ENCODE results near the gene PTPRN2.
"Not testable (repeated sequence)": the region's sequence is repeated elsewhere in the genome, so short reads cannot be mapped to it uniquely, and the experiment has no call there.

Gene PTPRN2

GRCh38 chr7:157932498-157933218 lies 655.0 kb downstream of the PTPRN2 start:
- no peak for DNase-seq (ENCODE audit: low read depth in 2 of 2)

DNA sequence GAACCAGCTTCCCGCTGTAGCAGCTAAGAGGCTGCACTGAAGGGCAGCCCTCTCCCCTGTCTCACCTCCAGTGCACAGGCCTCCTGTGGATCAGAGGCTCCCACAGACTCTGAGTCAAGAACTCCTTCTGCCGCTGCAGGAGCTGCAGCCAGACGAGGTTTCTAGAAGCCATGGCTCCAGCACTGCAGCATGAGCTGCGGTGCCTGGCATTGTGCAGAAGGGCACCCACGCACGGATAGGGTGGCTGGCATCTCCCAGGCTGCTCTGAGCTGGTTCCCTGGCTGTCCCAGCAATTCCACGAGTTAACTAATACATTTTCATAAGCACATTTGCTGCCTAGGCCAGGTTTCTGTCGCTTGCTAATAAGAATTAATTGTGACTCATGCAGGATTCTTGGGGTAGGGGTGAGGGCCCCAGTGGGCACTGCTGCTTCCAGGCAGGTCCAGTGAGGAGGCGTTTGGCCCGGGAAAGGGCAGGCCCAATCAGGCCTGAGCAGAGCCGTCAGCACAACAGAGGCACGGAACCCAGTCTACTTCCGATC lies 656.6 kb downstream of the PTPRN2 start:
- DNase-seq (ENCODE audit: low read depth in 2 of 2), result no peak

GRCh38 chr7:157930441-157930840 lies 657.2 kb downstream of the PTPRN2 start:
- DNase-seq (ENCODE audit: low read depth in 2 of 2), result no peak

DNA sequence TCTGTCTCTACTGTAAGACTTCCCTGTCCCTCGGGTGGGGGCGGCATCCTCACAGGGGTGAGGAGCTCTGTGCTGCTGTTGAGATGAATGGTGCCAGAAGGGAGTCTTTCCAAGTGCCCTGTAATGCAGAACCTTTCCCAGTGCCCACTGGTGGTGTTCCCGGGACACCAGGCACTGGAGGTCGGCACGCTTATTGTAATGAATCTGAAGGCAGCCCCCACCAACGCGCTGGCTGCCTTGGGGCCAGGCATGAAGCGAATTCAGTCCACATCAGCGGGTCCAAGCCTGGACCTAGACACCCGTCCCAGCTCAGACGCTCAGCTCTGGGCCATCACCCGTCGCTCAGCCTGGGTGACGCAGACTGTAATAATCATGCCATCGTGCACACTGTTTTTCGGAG lies 658.0 kb downstream of the PTPRN2 start:
- no peak for DNase-seq (ENCODE audit: low read depth in 2 of 2)

GRCh38 chr7:157928808-157929425 lies 658.7 kb downstream of the PTPRN2 start:
- no peak for DNase-seq (ENCODE audit: low read depth in 2 of 2)

- no peak for DNase-seq (ENCODE audit: low read depth in 2 of 2)
Observed at GRCh38 chr7:157928171-157928794, 659.3 kb downstream of the PTPRN2 start.

GRCh38 chr7:157927313-157927925 lies 660.2 kb downstream of the PTPRN2 start:
- DNase-seq (ENCODE audit: low read depth in 2 of 2), result no peak

DNA sequence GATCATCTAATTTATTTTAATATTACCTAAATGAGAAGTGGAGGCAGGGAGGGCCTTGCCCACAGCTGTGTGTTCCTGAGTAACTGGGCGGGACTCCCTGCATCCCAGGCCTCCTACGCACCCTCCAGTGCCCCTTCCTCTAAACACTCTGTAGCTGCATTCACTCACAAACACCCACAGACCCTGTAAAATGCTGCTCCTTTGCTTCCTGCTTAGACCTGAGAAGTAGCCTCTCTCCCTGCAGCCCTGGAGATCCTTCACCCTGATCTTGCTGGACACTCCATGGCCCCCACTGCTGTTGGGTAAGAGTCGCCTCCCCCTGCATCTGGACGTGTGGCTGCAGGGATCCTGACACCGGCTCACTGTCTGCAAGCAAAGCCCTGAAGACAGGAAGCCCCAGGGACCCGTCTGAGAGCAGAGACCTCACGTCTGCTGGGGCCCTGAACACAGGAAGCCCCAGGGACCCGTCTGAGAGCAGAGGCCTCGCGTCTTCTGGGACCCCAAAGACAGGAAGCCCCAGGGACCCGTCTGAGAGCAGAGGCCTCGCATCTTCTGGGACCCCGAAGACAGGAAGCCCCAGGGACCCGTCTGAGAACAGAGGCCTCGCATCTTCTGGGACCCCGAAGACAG lies 661.0 kb downstream of the PTPRN2 start:
- no peak for DNase-seq (ENCODE audit: low read depth in 2 of 2)

- no peak for DNase-seq (ENCODE audit: low read depth in 2 of 2)
Observed at GRCh38 chr7:157926107-157926506, 661.5 kb downstream of the PTPRN2 start.

- no peak for DNase-seq (ENCODE audit: low read depth in 2 of 2)
Observed at GRCh38 chr7:157925383-157925875, 662.2 kb downstream of the PTPRN2 start.

GRCh38 chr7:157923903-157924630 lies 663.6 kb downstream of the PTPRN2 start:
- DNase-seq (ENCODE audit: low read depth in 2 of 2), result no peak

GRCh38 chr7:157922576-157922975 lies 665.0 kb downstream of the PTPRN2 start:
- DNase-seq (ENCODE audit: low read depth in 2 of 2), result no peak

DNA sequence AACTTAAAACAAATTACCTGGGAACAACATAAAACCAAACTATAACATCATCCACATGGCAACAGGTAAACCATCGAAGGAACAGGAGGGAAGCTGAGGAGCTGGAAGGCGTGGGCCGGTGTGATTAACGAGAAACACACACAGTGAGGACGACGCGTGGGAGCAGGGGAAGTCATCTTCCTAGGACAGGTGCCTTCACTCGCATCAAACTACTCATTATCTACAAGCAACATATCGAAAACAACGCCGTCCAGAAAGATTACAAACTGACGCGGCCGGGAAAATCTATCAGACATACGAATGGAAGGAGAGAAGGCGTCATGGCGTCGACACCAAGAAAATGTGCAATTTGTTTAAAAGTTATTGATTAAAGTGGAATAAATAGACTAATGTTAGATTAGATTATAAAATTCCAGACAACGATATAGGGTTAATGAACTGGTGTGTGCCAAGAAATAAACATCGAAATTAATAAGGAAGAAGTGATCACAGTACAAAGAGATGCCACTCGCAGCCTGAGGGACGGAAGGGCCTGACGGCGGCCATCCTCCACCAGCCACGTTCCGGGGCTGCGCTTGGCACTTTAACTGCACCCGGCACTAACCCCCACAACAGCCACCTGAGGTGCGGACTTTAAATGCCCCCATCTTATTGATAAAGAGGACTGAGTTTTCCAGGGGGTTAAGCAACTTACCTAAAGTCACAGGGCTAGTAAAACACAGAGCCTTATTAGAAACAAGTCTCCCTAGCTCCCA lies 669.1 kb downstream of the PTPRN2 start:
- DNase-seq (ENCODE audit: low read depth in 2 of 2), result no peak

- DNase-seq (ENCODE audit: low read depth in 2 of 2), result no peak
Observed at GRCh38 chr7:157916946-157917640, 670.5 kb downstream of the PTPRN2 start.

DNA sequence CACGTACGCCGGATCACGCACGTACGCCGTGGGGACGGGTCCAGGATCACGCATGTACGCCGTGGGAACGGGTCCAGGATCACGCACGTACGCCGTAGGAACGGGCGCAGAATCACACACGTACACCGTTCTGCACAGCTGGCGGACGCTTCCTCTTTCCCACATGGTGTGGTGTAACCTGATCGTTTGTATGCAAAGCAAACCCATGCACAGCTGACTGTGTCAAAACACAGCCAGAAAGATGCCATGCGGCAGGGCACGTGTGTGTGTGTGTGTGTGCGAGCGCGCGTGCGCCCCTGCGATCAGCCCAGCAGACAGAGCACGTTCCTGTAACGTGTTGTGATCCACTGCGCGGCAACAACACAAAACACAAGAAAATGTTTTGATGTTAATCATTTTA lies 677.2 kb downstream of the PTPRN2 start:
- DNase-seq (ENCODE audit: low read depth in 2 of 2), result no peak

GRCh38 chr7:157910045-157910444 lies 677.6 kb downstream of the PTPRN2 start:
- DNase-seq (ENCODE audit: low read depth in 2 of 2), result not testable (repeated sequence)

GRCh38 chr7:157909370-157909769 lies 678.3 kb downstream of the PTPRN2 start:
- DNase-seq (ENCODE audit: low read depth in 2 of 2), result no peak

GRCh38 chr7:157908006-157908782 lies 679.4 kb downstream of the PTPRN2 start:
- no peak for DNase-seq (ENCODE audit: low read depth in 2 of 2)

DNA sequence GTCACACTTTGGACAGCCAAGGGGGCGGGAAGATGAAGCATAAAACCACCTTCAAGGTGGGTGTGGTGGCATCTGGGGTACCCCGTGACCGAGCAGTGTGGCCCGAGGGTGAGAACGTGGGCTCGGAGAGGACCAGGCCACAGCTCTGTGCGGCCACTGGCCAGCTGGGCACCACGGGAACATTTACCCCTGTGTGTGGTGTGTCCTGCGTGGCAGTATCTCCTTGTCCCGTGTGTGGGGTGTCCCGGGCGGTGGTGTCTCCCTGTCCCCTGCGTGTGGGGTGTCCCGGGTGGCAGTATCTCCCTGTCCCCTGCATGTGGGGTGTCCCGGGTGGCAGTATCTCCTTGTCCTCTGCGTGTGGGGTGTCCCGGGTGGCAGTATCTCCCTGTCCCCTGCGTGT lies 680.5 kb downstream of the PTPRN2 start:
- no peak for DNase-seq (ENCODE audit: low read depth in 2 of 2)
